GM18505 (cell line): ENCODE measurements around the gene UTP4.
"Not testable (repeated sequence)": the region's sequence is repeated elsewhere in the genome, so short reads cannot be mapped to it uniquely, and the experiment has no call there.

Experiments used
- ATAC-seq: cut with Tn5 transposase; IDR thresholded peaks from one replicate; pipeline ENCODE4 v1.9.1; 2021; ENCODE audit not compliant: unreplicated experiment
- POLR2A ChIP-seq: IDR thresholded peaks from 4 replicates; pipeline ENCODE4 v1.6.1; 2011; ENCODE audit warnings: borderline replicate concordance; ENCODE audit not compliant: insufficient read depth, insufficient read length; ENCODE audit errors: extremely low read depth

The UTP4 gene

GRCh38 chr16:69114346-69114975 is 18.0 kb upstream of the UTP4 start:
- ATAC-seq: no peak

GRCh38 chr16:69114976-69115355 is 17.5 kb upstream of the UTP4 start:
- TF ChIP-seq POLR2A: no peak
- no peak for ATAC-seq

More at GRCh38 chr16:69114346-69114975, 18.0 kb upstream of the UTP4 start:
- no peak for TF ChIP-seq POLR2A

- no peak for TF ChIP-seq POLR2A
Measured at GRCh38 chr16:69115361-69115760, 17.1 kb upstream of the UTP4 start.

GRCh38 chr16:69115837-69116236 is 16.6 kb upstream of the UTP4 start:
- no peak for TF ChIP-seq POLR2A
- ATAC-seq: no peak

More at GRCh38 chr16:69115361-69115760, 17.1 kb upstream of the UTP4 start:
- no peak for ATAC-seq

- no peak for TF ChIP-seq POLR2A
- ATAC-seq: no peak
Measured at GRCh38 chr16:69116256-69116875, 16.1 kb upstream of the UTP4 start.

DNA sequence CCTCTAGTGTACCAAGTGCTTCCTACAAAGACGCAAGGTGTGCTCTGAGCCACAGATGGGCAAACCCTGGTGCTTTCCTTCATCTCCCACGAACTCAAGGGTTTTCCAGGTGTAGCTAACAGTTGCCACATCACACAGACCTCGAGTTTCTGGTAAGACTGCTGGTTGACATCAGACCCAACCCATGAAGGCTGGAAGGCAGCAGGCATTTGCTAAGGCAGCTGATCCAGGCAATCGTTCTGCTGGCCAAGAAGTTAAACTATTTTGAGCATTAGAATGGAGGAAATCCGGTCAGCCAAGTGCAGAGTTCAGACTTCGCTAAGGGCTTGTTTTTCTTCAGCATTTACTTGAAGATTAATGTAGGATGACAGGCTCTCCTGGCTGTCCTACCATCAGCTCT is 15.5 kb upstream of the UTP4 start:
- no peak for TF ChIP-seq POLR2A

DNA sequence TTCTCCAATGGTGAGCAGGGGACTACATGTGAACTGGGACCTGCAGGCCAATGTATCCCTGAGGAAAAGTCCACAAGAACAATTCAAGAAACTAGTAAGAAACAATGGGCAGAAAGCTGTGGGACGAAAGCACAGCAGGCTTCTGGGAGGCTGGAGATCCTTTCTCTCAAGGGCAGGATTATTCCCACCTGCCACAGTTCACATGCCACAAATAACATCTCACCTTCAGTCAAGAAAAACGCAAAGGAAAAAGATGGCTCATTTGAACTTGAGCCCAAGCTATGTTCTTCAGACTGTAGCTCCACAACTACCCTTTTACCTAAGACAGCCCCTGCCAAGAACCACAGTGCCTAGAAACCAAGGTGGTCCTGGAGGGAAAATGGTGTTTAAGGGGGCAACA is 14.0 kb upstream of the UTP4 start:
- no peak for ATAC-seq

More for the DNA sequence above, 15.5 kb upstream of the UTP4 start:
- no peak for ATAC-seq

DNA sequence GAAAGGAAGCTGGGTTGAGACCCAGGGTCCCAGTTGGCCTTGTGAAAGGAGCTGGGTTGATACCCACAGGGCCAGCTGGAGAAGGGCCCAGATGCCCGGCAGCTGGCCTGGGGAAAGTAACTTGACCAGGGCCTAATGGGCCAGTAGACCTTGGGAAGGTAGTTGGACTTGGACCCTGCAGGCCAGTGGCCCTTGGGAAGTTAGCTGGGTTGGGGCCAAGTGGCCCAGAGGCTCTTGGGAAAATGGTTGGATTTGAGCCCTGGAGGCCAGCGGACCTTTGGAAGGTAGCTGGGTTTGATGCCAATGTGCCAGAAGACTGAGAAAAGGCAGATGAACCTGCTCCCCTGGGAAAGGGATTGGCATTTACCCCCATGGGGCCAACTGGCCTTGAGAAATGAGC is 13.5 kb upstream of the UTP4 start:
- no peak for TF ChIP-seq POLR2A

More for the DNA sequence above, 14.0 kb upstream of the UTP4 start:
- no peak for TF ChIP-seq POLR2A

GRCh38 chr16:69119536-69119935 is 12.9 kb upstream of the UTP4 start:
- ATAC-seq: no peak
- no peak for TF ChIP-seq POLR2A

More for the DNA sequence above, 13.5 kb upstream of the UTP4 start:
- ATAC-seq: no peak

GRCh38 chr16:69120096-69120664 is 12.3 kb upstream of the UTP4 start:
- no peak for TF ChIP-seq POLR2A
- ATAC-seq: no peak

GRCh38 chr16:69123910-69124309 is 8.5 kb upstream of the UTP4 start:
- ATAC-seq: no peak
- TF ChIP-seq POLR2A: no peak

DNA sequence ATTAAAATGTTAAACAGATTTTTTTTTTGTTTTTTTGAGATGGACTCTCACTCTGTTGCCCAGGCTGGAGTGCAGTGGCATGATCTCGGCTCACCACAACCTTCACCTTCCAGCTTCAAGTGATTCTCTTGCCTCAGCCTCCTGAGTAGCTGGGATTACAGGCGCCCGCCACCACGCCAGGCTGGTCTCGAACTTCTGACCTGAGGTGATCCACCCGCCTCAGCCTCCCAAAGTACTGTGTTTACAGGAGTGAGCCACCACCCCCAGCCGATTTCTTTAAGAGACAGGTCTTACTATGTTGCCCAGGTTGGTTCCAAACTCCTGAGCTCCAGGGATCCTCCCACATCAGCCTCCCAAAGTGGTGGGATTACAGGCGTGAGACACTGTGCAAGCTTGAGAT is 8.0 kb upstream of the UTP4 start:
- ATAC-seq: not testable (repeated sequence)

DNA sequence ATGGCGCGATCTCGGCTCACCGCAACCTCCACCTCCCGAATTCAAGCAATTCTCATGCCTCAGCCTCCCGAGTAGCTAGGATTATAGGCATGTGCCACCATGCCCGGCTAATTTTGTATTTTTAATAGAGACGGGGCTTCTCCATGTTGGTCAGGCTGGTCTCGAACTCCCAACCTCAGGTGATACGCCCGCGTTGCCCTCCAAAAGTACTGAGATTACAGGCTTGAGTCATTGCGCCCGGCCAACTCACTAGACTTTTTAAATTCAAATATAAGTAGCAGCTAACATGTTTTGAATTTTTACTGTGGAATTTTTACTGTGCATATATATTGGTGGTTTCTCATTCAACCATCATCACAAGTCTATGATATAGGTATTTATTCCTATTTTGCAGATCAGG is 7.5 kb upstream of the UTP4 start:
- ATAC-seq: not testable (repeated sequence)

GRCh38 chr16:69126221-69126620 is 6.2 kb upstream of the UTP4 start:
- no peak for ATAC-seq
- no peak for TF ChIP-seq POLR2A

- not testable (repeated sequence) for ATAC-seq
Measured at GRCh38 chr16:69126801-69127200, 5.6 kb upstream of the UTP4 start.
